Small intestine (tissue), 7 donors: ENCODE measurements around the gene NRL. TPM values are rescaled to one million over a fixed set of nuclear protein-coding genes. Genes with fewer than 3 reads are reported as not detected.

Experiments
- DNase-seq, 2 donors: peaks; one replicate each; pipeline versions ENCODE4 v3.0.0 to v3.0.0-alpha.2; 2013
- FAIRE-seq: peaks from 2 replicates; lab custom pipeline; 2012; peaks lifted over from hg19 to GRCh38; lab: Jason Lieb, UNC
- H3K27ac ChIP-seq, 3 donors: one replicate each; pipeline ENCODE4 v1.5.1; 2013; ENCODE audit warnings: low read length in 2 of 3, mild to moderate bottlenecking in 2 of 3, control low read depth in 1 of 3, inconsistent platforms in 1 of 3, low read depth in 1 of 3, moderate library complexity in 1 of 3
- H3K27me3 ChIP-seq, 3 donors: one replicate each; pipeline ENCODE4 v1.6.1; 2013; ENCODE audit warnings: low read length in 3 of 3, inconsistent platforms in 1 of 3; ENCODE audit not compliant: control insufficient read depth in 3 of 3, insufficient read depth in 3 of 3
- H3K36me3 ChIP-seq, 3 donors: one replicate each; pipeline ENCODE4 v1.6.1; 2013; ENCODE audit warnings: low read length in 3 of 3, inconsistent platforms in 1 of 3, low read depth in 1 of 3, mild to moderate bottlenecking in 1 of 3, moderate library complexity in 1 of 3; ENCODE audit not compliant: control insufficient read depth in 3 of 3, insufficient read depth in 2 of 3
- H3K4me1 ChIP-seq, 3 donors: one replicate each; pipeline ENCODE4 v1.6.1; 2013; ENCODE audit warnings: low read length in 2 of 3, inconsistent platforms in 1 of 3, low read depth in 1 of 3, mild to moderate bottlenecking in 1 of 3, moderate library complexity in 1 of 3; ENCODE audit not compliant: control insufficient read depth in 3 of 3, insufficient read depth in 2 of 3
- H3K4me3 ChIP-seq, 3 donors: one replicate each; pipeline ENCODE4 v1.5.1; 2013; ENCODE audit warnings: low read length in 3 of 3, control low read depth in 1 of 3, inconsistent platforms in 1 of 3, low read depth in 1 of 3, mild to moderate bottlenecking in 1 of 3, moderate library complexity in 1 of 3
- H3K9me3 ChIP-seq, 2 donors: one replicate each; pipeline ENCODE4 v1.6.1; 2013; ENCODE audit warnings: low read depth in 1 of 2, low read length in 1 of 2; ENCODE audit not compliant: control insufficient read depth in 2 of 2, insufficient read depth in 1 of 2
- WGBS, 3 donors: extraction: QIAGEN DNeasy Blood & Tissue Kit; methylation state at CpG; one replicate each; pipeline ENCODE4 v1.1.7; 2013; 5-methylcytosine and 5-hydroxymethylcytosine counted together
- polyA plus RNA-seq, 4 donors: library from polyadenylated mRNA; stranded (reverse) in 3 of 4; unstranded in 1 of 4; fragments of 200-250 nt in 3 of 4; fragments of 120-200 nt in 1 of 4; gene quantifications; one replicate each; pipeline versions ENCODE4 v1.2.1 to v1.2.3, GENCODE V29; 2013
- donor health status: healthy with polysubstance abuse.
- donor health status: control.
- donor health status: control.
- donor health status: Bipolar disorder and iron deficiency.
- donor health status: healthy.

NRL gene
- polyA plus RNA-seq, 4 donors: 1.5 to 4.0 (median 2.7) TPM

DNA sequence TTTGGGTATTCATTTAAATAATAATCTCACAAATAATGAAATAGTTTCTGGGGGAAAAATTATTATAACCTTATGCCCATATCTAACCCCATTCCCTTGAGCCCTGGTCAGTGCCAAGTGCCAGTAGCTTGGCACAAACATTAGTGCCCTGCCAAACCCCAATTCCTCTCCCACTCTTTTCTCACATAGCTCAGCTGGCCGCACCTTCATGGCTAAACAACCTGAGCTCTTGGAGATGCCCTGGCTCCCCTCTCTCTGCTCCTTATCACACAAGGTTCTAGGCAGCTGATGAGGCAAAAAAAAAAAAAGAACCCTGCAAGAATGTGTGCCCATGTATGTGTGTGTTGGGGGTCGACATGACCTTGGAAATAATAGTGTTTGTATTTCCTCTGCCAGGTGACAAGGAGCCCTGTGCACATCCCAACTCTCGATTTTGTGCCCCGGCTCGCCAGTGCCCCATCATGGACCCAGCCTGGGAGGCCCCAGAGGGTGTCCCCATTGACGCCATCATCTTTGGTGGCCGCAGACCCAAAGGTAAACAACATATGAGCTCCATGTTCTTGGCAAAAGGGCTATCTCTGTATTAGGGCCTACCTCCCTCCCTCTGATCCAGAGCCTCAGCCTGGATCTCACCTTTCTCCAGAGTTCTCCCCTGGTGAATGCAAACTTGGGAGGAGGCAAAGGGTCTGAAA, 12.2 kb downstream of the NRL start:
- FAIRE-seq: no peak
- peaks cover 0 to 14% (median 2%) of the 10 kb centered on the region in 3 donors for H3K4me1 ChIP-seq
- H3K27me3 ChIP-seq: no peaks in the 10 kb centered on the region
- no peak for DNase-seq
- H3K27ac ChIP-seq: no peak overlapping the region
- H3K36me3 ChIP-seq: peaks cover 9 to 72% (median 23%) of the 10 kb centered on the region in 3 donors
- peaks cover 0 to 3% of the 10 kb centered on the region in 2 donors for H3K9me3 ChIP-seq
- 92 to 97% (median 93%) methylated on average over 7 of the region's 7 CpGs for WGBS, 3 donors
- H3K4me3 ChIP-seq: no peak overlapping the region

DNA sequence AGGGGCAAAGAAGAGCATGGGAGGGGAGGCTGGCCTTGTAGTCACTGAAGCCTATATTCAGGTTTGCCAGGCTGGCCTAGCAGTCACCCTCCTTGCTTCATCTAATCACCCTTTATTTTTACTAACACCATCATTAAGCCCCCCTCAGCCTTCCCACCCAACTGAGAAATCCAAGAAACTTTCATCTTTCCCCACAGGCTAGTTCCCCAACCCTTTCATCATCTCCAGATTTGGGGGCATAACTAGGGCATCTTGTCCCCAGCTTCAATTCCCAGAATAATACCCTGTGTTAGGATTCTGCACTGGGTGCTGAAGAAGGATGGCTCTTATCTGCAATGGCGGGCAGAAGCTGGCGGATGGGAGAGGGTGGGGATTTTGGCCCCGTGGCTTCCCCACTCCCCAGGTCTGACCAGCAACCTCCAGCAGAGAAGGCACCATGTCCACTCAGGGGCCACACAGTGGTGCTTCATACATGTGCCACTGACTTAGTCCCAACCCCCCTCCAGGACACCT, 13.7 kb downstream of the NRL start:
- H3K27me3 ChIP-seq: no peaks in the 10 kb centered on the region
- H3K4me3 ChIP-seq: no peak overlapping the region
- H3K4me1 ChIP-seq: peaks cover 0 to 21% (median 2%) of the 10 kb centered on the region in 3 donors
- DNase-seq: no peak
- FAIRE-seq: no peak
- peaks cover 0 to 3% of the 10 kb centered on the region in 2 donors for H3K9me3 ChIP-seq
- peaks cover 9 to 87% (median 27%) of the 10 kb centered on the region in 3 donors for H3K36me3 ChIP-seq
- H3K27ac ChIP-seq: no peak overlapping the region
- WGBS, 3 donors: 83 to 94% (median 88%) methylated on average over 3 of the region's 3 CpGs

DNA sequence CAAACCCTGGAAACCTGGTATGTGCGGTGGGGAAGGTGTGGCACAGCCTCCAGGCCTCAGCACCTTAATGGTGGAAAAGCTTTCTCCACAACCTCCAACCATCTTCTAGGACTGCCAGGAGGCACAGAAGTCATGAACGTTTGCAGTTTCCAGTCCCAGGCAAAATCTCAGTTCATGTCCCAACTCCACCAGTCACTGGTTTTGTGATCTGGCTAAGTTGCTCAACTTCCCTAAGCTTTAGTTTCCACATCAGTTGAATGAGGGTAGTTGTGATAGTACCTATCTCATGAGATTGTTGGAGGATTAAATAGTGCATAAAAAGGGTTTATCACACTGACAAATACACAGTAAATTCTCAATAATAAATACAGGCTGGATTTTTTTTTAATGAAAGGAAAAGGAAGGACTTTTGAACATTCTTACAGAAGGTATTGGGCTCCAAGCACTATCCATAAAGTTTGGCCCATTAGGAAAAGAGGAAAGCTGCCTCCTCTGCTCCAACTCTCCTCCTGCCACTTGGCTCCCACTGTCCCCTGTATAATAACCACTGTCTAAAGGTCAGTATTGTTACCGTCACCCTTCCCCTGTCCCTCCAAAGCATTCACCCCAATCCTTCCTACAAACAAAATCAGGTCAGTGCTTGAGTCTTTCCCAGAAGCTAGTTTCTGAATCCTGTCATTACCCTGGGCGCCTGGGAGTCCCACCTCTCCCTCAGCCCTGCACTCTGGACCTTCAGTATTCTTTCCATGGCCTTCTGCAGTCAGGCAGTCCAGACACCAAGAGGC, 14.4 kb downstream of the NRL start:
- WGBS, 3 donors: 61 to 82% (median 63%) methylated on average over 4 of the region's 4 CpGs
- FAIRE-seq (no peak), DNase-seq (no peak)
- Histone ChIP-seq H3K27ac (no peak overlapping the region), H3K9me3 (peaks cover 0 to 3% of the 10 kb centered on the region in 2 donors), H3K4me1 (peaks cover 0 to 26% (median 2%) of the 10 kb centered on the region in 3 donors), H3K36me3 (peaks cover 9 to 91% (median 27%) of the 10 kb centered on the region in 3 donors), H3K4me3 (no peak overlapping the region), H3K27me3 (no peaks in the 10 kb centered on the region)

DNA sequence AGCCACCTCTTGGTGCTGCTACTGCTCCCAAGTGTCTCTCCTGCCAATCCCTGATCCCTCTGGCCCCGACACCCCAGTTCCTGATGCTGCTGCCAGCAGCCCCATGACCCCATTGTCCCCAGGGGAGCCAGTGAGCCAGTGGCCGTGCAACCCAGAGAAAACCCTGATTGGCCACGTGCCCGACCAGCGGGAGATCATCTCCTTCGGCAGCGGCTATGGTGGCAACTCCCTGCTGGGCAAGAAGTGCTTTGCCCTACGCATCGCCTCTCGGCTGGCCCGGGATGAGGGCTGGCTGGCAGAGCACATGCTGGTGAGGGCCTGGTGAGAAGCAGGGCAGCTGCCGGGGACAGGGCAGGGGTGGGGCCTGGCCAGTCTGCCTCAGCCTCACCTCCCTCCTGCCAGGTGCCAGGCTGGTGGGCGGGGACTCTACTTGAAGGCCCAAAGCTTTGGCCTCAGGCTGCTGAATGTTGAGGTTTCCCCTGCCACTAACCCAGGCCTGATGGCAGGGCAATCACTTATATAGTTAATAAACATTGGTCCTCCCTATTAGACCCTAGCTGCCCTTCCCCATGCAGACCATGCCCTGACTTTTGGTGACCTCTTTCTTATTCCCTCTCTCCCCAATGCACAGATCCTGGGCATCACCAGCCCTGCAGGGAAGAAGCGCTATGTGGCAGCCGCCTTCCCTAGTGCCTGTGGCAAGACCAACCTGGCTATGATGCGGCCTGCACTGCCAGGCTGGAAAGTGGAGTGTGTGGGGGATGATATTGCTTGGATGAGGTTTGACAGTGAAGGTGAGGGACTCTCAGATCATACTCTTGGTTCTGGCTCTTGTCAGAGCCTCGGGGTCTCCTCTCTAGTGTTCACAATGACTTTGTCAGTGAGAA, 15.6 kb downstream of the NRL start:
- WGBS, 3 donors: 41 to 78% (median 51%) methylated on average over 16 to 17 of the region's 17 CpGs
- Histone ChIP-seq H3K27ac (peak overlapping the region in 1 of 3 donors; percentile 49), H3K4me3 (no peak overlapping the region), H3K9me3 (no peaks in the 10 kb centered on the region), H3K4me1 (peaks cover 0 to 31% (median 2%) of the 10 kb centered on the region in 3 donors), H3K27me3 (no peaks in the 10 kb centered on the region), H3K36me3 (peaks cover 9 to 87% (median 27%) of the 10 kb centered on the region in 3 donors)
- FAIRE-seq (no peak), DNase-seq (peak in 1 of 2 donors; percentile 56)

DNA sequence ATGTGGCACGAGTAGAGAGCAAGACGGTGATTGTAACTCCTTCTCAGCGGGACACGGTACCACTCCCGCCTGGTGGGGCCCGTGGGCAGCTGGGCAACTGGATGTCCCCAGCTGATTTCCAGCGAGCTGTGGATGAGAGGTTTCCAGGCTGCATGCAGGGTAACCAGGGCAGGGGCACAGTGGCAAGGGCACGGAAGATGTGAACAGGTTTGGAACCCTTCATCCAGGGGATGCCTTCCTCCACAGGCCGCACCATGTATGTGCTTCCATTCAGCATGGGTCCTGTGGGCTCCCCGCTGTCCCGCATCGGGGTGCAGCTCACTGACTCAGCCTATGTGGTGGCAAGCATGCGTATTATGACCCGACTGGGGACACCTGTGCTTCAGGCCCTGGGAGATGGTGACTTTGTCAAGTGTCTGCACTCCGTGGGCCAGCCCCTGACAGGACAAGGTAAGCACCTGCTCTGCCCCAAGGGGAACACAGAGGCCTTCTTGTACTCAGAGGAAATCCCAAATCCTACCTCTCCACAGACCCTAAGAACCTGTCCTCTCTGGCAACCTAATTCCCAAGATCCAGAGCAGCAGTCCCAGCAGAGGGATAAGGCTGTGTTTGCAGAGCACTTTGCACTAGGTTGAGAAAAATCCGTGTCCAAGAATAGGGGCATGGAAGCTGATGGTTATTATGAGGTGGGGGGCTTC, 16.4 kb downstream of the NRL start:
- DNase-seq: no peak
- peaks cover 2 to 35% (median 5%) of the 10 kb centered on the region in 3 donors for H3K4me1 ChIP-seq
- FAIRE-seq: no peak
- H3K27ac ChIP-seq: no peak overlapping the region
- H3K4me3 ChIP-seq: no peak overlapping the region
- WGBS, 3 donors: 89 to 95% (median 91%) methylated on average over 16 of the region's 16 CpGs
- H3K27me3 ChIP-seq: no peaks in the 10 kb centered on the region
- H3K36me3 ChIP-seq: peaks cover 9 to 81% (median 26%) of the 10 kb centered on the region in 3 donors
- H3K9me3 ChIP-seq: no peaks in the 10 kb centered on the region

DNA sequence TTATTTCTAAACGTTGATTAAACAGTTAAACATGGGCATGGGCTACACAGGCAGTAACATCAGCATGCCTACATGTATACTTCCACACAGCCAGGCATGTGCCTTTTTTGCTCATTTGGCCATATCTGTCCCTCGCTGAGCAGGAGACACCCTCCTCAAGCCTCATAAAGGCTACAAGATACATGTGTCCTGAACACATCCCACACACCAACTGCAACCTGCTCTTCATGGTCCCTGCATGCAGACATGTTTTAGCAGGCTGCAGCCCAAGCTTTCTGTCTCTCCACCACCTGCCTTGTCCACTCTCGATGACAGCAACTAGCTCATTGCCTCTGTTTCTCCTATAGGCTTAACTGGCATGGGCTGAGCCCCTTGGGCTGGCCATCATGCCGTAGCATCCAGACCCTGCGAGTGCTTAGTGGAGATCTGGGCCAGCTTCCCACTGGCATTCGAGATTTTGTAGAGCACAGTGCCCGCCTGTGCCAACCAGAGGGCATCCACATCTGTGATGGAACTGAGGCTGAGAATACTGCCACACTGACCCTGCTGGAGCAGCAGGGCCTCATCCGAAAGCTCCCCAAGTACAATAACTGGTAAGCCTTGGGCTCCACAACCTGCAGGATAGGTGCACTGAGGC, 18.1 kb downstream of the NRL start:
- Histone ChIP-seq H3K36me3 (peaks cover 9 to 66% (median 18%) of the 10 kb centered on the region in 3 donors), H3K4me3 (no peak overlapping the region), H3K9me3 (no peaks in the 10 kb centered on the region), H3K27ac (peak overlapping the region in 2 of 3 donors; percentile 42 to 99), H3K4me1 (peaks cover 6 to 52% (median 8%) of the 10 kb centered on the region in 3 donors), H3K27me3 (no peaks in the 10 kb centered on the region)
- WGBS, 3 donors: 91 to 96% (median 95%) methylated on average over 8 of the region's 8 CpGs
- DNase-seq (no peak), FAIRE-seq (no peak)

DNA sequence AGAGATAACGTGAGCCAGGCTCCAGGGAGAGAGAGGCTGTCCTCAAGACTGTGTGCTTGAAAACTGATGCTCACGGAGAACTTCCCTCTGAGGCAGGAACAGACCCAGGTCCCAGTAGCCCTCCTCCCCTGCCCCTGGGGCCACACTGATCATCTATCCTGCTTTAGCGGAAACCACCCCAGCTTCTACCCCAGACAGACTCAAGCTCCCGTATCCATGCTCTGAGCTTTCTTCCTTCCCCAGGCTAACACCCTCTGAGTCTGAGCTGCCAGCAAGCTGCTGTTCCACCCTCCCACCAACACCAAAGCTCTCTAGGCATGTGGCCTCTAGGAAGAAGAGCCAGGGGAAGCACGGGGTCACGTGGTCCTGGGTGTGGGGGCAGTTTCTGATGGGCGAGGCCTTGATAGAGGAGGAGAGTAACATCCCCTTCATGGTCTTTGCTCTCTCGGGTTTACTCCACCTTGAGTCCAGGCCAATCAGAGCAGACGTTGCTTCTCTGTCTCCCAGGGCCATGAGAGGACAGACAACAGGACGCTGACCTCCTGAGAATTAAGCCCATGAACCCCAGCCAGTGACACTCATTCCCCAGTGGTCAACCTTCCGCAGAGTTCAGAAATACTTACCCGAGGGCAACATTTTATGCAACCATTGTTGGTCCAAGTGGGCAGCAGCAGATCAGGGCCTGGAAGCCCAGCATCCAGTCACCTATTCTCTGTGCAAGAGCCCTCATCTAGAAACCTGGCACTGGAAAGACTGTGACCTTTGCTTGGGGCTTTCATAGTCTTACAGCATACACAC, 19.3 kb downstream of the NRL start:
- Histone ChIP-seq H3K9me3 (no peaks in the 10 kb centered on the region), H3K27me3 (no peaks in the 10 kb centered on the region), H3K27ac (peak overlapping the region; percentile 96 to 99 (median 99)), H3K4me3 (peak overlapping the region; percentile 80 to 92 (median 91)), H3K36me3 (peaks cover 5 to 54% (median 16%) of the 10 kb centered on the region in 3 donors), H3K4me1 (peaks cover 6 to 63% (median 8%) of the 10 kb centered on the region in 3 donors)
- DNase-seq: peak; percentile 94 to 97
- WGBS, 3 donors: 15 to 32% (median 19%) methylated on average over 12 of the region's 12 CpGs
- no peak for FAIRE-seq
